ENCODE results near the gene THTPA.

Gene THTPA

DNA sequence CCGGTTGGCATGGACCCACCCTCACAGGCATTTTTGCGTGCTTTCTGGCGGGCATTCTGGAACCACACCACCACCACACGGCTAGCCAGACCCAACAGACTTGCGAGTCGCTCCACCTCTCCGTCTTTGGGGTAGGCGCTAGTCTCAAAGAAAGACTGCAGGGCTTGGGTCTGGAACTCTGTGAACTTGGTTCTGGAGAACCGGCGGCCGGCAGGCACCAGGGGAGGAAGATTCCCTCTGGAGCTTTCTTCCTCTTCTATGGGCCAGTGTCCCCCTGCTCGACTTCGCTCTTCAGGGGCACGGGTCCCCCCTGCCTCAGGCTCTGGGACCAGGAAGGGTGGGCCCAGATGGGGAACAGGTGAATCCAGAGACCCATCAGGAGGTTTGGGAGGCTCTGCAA is 31.1 kb upstream of the THTPA start:
- no peak for TF ChIP-seq GATA3 (IDR thresholded peaks at IDR 0.05; ENCODE audit: low read depth, low read length)
- no peak for TF ChIP-seq GATA2 (IDR thresholded peaks at IDR 0.05; ENCODE audit: low read depth, low read length)

GRCh38 chr14:23525611-23526010 is 30.5 kb upstream of the THTPA start:
- TF ChIP-seq GATA3 (IDR thresholded peaks at IDR 0.05; ENCODE audit: low read depth, low read length) (no peak), GATA2 (IDR thresholded peaks at IDR 0.05; ENCODE audit: low read depth, low read length) (no peak)

- TF ChIP-seq GATA3 (IDR thresholded peaks at IDR 0.05; ENCODE audit: low read depth, low read length), result no peak
- no peak for TF ChIP-seq GATA2 (IDR thresholded peaks at IDR 0.05; ENCODE audit: low read depth, low read length)
Measured at GRCh38 chr14:23528555-23528954, 27.5 kb upstream of the THTPA start.

GRCh38 chr14:23529016-23529415 is 27.1 kb upstream of the THTPA start:
- TF ChIP-seq GATA3 (IDR thresholded peaks at IDR 0.05; ENCODE audit: low read depth, low read length) (no peak), GATA2 (IDR thresholded peaks at IDR 0.05; ENCODE audit: low read depth, low read length) (no peak)

GRCh38 chr14:23530375-23531055 is 25.6 kb upstream of the THTPA start:
- TF ChIP-seq GATA3 (IDR thresholded peaks at IDR 0.05; ENCODE audit: low read depth, low read length) (no peak), GATA2 (IDR thresholded peaks at IDR 0.05; ENCODE audit: low read depth, low read length) (no peak)

DNA sequence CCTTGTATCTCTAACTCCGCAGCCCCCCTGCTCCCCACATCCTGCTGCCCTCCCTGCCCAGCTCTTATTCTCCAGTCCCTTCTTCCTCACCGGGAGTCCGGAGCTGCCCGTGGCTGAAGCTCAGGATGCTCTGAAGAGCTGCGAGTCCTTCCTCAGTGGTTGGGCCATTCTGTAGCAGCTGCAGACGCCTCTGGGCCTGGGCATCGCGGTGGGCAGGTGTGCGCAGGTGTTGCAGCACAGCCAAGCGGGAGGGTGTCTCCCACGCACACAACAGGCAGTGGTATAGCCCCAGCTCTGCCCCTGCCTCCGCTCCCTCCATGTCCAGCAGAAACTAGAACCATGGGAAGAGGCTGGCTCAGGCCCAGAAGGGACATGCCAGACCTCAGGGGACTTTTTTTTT is 24.7 kb upstream of the THTPA start:
- TF ChIP-seq GATA2 (IDR thresholded peaks at IDR 0.05; ENCODE audit: low read depth, low read length) (no peak), GATA3 (IDR thresholded peaks at IDR 0.05; ENCODE audit: low read depth, low read length) (no peak)

DNA sequence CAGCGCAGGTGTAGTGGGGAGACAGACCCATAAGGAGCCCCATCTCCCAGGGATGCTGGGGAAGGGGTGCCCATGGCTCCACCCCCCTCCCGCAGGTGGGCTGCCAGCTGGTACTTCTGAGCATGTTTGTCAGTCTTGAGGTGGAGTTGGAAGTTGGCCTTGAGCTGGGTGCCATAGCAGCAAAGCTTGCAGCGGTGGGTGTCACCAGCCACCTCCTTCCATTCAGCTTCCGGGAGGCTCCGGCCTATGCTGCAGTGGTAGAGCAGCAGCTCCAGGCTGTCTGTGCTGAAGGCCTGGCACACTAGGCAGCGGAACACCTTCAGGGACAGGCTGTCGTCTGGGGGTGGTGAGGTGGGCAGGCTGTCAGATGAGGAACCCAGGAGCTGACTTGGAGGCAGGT is 23.4 kb upstream of the THTPA start:
- no peak for TF ChIP-seq GATA3 (IDR thresholded peaks at IDR 0.05; ENCODE audit: low read depth, low read length)
- TF ChIP-seq GATA2 (IDR thresholded peaks at IDR 0.05; ENCODE audit: low read depth, low read length), result no peak

- TF ChIP-seq GATA2 (IDR thresholded peaks at IDR 0.05; ENCODE audit: low read depth, low read length) (no peak), GATA3 (IDR thresholded peaks at IDR 0.05; ENCODE audit: low read depth, low read length) (no peak)
Measured at GRCh38 chr14:23533652-23534435, 22.2 kb upstream of the THTPA start.

GRCh38 chr14:23535943-23536342 is 20.1 kb upstream of the THTPA start:
- TF ChIP-seq GATA2 (IDR thresholded peaks at IDR 0.05; ENCODE audit: low read depth, low read length) (no peak), GATA3 (IDR thresholded peaks at IDR 0.05; ENCODE audit: low read depth, low read length) (no peak)

DNA sequence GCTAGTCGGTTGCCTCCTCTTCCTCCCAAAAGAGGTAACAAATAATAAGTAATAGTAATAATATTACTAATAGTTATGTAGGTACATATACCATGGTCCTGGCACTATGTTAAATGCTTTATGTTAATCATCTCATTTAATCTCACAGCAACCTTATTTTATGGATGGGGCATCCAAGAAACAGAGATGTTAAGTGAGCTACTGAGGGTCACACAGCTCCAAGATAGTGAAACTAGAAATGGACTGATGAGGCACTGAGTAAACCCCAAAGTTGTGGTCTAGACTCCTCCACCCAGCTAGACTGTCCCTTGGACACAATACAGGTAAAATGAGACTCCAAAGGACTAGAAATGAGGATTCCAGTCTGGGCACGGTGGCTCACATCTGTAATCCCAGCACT is 19.6 kb upstream of the THTPA start:
- no peak for TF ChIP-seq GATA3 (IDR thresholded peaks at IDR 0.05; ENCODE audit: low read depth, low read length)
- no peak for TF ChIP-seq GATA2 (IDR thresholded peaks at IDR 0.05; ENCODE audit: low read depth, low read length)

- TF ChIP-seq GATA3 (IDR thresholded peaks at IDR 0.05; ENCODE audit: low read depth, low read length), result no peak
- no peak for TF ChIP-seq GATA2 (IDR thresholded peaks at IDR 0.05; ENCODE audit: low read depth, low read length)
Measured at GRCh38 chr14:23537351-23538049, 18.6 kb upstream of the THTPA start.

- no peak for TF ChIP-seq GATA2 (IDR thresholded peaks at IDR 0.05; ENCODE audit: low read depth, low read length)
- no peak for TF ChIP-seq GATA3 (IDR thresholded peaks at IDR 0.05; ENCODE audit: low read depth, low read length)
Measured at GRCh38 chr14:23538050-23538718, 17.9 kb upstream of the THTPA start.

- TF ChIP-seq GATA3 (IDR thresholded peaks at IDR 0.05; ENCODE audit: low read depth, low read length) (no peak), GATA2 (IDR thresholded peaks at IDR 0.05; ENCODE audit: low read depth, low read length) (no peak)
Measured at GRCh38 chr14:23538785-23539184, 17.3 kb upstream of the THTPA start.
